ENCODE results near the gene LRRC10B. TPM values are rescaled to one million over a fixed set of nuclear protein-coding genes. Genes with fewer than 3 reads are reported as not detected.

The LRRC10B gene
- polyA plus RNA-seq, 3 donors from 2014 or later = not detected

DNA sequence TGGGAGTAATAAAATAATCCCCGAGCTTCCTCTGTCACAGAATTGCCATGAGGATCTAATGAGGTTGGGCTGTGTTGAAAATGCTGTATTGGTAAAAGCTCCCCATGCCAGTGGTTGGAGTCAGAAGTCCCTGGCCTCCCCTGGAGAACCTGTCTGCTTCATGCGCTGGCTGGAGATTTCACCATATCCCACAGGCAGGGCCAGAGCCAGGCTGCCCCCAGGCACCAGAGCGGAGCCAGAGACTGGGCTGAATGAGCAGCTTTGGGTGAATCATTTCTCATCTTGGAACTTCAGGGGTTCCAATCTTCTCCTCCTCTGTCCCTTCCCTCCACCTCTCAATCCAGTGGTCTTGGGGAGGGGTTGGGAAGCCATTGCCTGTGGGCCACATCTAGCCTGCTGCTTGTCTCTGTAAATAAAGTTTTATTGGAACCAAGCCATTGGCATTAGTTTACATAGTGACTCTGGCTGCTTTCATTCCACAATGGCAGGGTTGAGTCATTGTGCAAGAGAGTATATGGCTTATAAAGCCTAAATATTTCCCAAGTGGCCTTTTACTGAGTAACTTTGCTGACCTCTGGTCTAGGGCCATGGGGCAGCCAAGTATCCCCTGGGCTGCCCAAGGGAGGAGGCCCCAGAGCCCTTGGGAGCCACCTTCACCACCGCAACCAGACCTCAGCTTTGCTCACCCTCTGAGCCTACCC, 35.2 kb downstream of the LRRC10B start:
- Mint-ChIP-seq H3K27ac (no peak overlapping the region), H3K4me1 (no peaks in the 10 kb centered on the region), H3K4me3 (no peak overlapping the region), H3K36me3 (no peaks in the 10 kb centered on the region), H3K27me3 (ENCODE audit: low read depth in 3 of 3) (peaks cover 5 to 13% (median 12%) of the 10 kb centered on the region in 3 donors), H3K9me3 (peaks cover 0 to 1% (median 0%) of the 10 kb centered on the region in 6 donors)
- no peak for DNase-seq

DNA sequence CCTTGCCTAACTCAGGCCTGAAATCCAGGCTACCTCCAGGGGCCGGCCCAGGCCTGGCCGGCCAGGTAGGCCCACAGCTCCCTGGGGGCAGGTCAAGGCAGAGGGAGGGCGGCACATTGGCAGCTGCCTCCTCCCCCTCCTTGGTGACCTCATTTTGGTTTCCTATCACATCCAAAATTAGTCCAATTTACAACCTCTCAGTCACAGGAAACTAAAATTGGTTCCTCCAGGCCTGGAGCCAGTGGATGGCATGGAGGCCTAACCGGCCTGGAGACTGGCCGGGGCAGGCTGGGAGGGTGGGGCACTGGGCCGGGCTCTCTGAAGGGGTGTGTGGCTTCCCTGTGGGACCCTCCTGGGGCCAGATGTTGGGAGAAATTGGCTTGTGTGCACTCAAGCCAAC, 35.9 kb downstream of the LRRC10B start:
- H3K9me3 Mint-ChIP-seq = peaks cover 0 to 1% (median 0%) of the 10 kb centered on the region in 6 donors

DNA sequence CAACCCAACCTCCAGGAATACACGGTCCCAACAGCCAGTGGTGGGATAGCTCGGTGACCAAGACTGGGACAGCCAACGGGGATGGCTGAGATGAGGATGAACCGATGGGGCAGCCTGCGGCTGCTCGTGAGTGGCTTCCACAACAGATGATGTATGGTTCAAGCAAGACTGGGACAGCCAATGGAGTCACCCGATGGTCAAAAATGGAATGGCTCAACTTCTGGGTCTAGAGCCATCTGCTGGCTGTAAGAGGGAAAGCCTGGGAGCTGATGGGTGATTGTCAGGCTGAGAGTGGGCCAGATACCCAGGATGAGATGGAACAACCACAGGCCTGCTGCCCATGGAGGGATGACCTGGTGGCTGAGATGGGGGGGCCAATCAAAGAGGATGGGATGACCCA, 36.8 kb downstream of the LRRC10B start:
- no peak for DNase-seq
- Mint-ChIP-seq H3K27me3 (ENCODE audit: low read depth in 3 of 3) (peaks cover 5 to 13% (median 12%) of the 10 kb centered on the region in 3 donors), H3K9me3 (no peaks in the 10 kb centered on the region)

More for the DNA sequence above, 35.9 kb downstream of the LRRC10B start:
- Mint-ChIP-seq H3K27ac (no peak overlapping the region), H3K4me1 (no peaks in the 10 kb centered on the region), H3K36me3 (no peaks in the 10 kb centered on the region), H3K4me3 (no peak overlapping the region), H3K27me3 (ENCODE audit: low read depth in 3 of 3) (peaks cover 5 to 13% (median 12%) of the 10 kb centered on the region in 3 donors)
- DNase-seq = no peak

DNA sequence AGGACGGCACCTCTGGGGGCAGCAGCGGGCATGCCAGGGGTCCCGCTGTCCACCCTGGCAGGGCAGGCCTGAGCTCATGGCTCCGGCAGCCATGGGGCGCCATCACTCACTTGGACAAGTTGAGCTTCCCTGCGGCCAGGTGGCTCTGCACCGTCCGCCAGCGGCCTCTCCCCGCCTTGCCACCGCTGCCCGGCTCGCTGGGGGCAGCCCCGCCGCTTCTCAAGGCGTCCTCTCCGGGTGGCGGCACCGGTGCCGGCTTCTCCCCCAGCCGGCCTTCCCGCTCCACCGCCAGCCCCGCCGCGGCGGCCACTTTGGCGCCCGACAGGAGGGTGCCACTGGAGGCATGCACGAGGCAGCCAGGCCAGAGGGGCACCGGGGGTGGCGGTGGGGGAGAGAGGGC, 37.4 kb downstream of the LRRC10B start:
- Mint-ChIP-seq H3K9me3 (no peaks in the 10 kb centered on the region), H3K27me3 (ENCODE audit: low read depth in 3 of 3) (peaks cover 5 to 13% (median 12%) of the 10 kb centered on the region in 3 donors), H3K36me3 (no peaks in the 10 kb centered on the region), H3K4me3 (no peak overlapping the region), H3K27ac (no peak overlapping the region), H3K4me1 (no peaks in the 10 kb centered on the region)
- DNase-seq = no peak

More for the DNA sequence above, 36.8 kb downstream of the LRRC10B start:
- no peaks in the 10 kb centered on the region for H3K36me3 Mint-ChIP-seq
- no peaks in the 10 kb centered on the region for H3K4me1 Mint-ChIP-seq
- no peak overlapping the region for H3K27ac Mint-ChIP-seq
- H3K4me3 Mint-ChIP-seq = no peak overlapping the region

DNA sequence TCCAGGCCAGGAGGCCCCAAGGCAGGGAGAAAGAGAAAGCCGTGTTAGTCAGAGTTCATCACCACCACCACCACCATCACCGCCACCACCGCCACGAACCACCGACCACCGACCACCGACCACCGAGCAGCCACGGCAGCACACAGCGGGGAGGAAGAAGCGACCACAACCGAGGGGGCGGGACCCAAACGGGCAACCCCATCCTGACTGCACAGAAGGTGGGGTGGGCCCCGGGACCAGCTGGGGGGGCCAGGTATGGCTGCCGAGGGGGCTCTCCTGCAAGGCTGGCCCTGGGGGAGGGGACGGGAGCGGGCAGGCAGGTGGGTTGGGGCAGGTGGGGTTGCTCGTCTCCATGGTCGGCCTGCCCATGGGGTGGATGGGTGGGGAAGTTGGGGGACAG, 38.1 kb downstream of the LRRC10B start:
- no peaks in the 10 kb centered on the region for H3K4me1 Mint-ChIP-seq
- no peaks in the 10 kb centered on the region for H3K36me3 Mint-ChIP-seq
- no peak for DNase-seq
- H3K4me3 Mint-ChIP-seq = no peak overlapping the region
- no peak overlapping the region for H3K27ac Mint-ChIP-seq
- H3K9me3 Mint-ChIP-seq = no peaks in the 10 kb centered on the region
- peaks cover 5 to 10% (median 9%) of the 10 kb centered on the region in 3 donors for H3K27me3 Mint-ChIP-seq (ENCODE audit: low read depth in 3 of 3)

DNA sequence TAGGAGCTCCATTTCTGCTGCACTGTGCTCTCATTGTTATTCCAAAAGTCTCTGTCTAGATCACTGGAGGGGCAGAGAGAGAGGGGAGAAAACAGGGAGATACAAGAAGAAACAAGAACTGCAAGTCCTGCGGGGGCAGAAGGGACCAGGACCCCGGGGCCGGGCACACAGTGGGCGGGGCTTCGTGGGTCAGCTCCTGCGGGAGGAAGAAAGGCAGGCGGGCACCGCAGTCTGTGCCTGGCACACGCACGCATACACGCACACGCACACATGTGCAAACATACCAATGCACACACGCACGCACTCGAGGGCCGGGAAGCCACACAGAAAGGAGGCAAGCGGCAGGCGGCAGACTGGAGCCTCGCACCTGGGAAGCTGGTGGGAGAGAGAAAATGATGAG, 38.7 kb downstream of the LRRC10B start:
- no peak for DNase-seq
- Mint-ChIP-seq H3K9me3 (no peaks in the 10 kb centered on the region), H3K4me3 (no peak overlapping the region), H3K36me3 (no peaks in the 10 kb centered on the region), H3K4me1 (no peaks in the 10 kb centered on the region), H3K27me3 (ENCODE audit: low read depth in 3 of 3) (peaks cover 5 to 12% (median 8%) of the 10 kb centered on the region in 3 donors), H3K27ac (no peak overlapping the region)

DNA sequence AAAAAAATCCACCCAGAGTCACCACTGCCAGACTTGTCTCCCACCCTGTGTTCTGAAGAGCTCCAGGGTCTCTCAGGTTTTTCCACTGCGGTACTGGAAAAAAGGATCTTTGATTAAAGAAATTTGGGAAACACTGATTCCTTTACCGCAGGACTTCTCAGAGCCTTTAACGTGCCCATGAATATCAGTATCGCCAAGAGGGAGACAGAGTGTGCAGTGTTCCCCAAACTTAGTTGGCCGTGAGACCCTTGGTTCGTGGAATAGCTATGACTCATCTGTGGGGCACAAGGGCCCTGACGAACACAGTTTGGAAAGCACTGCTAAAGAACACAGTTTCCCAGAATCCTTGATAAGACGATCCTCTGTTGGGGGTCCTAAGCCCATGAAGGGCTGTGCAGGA, 40.6 kb downstream of the LRRC10B start:
- Mint-ChIP-seq H3K27ac (no peak overlapping the region), H3K4me3 (no peak overlapping the region), H3K36me3 (no peaks in the 10 kb centered on the region), H3K27me3 (ENCODE audit: low read depth in 3 of 3) (peaks cover 7 to 16% (median 15%) of the 10 kb centered on the region in 3 donors), H3K4me1 (no peaks in the 10 kb centered on the region), H3K9me3 (no peaks in the 10 kb centered on the region)
- DNase-seq = no peak

DNA sequence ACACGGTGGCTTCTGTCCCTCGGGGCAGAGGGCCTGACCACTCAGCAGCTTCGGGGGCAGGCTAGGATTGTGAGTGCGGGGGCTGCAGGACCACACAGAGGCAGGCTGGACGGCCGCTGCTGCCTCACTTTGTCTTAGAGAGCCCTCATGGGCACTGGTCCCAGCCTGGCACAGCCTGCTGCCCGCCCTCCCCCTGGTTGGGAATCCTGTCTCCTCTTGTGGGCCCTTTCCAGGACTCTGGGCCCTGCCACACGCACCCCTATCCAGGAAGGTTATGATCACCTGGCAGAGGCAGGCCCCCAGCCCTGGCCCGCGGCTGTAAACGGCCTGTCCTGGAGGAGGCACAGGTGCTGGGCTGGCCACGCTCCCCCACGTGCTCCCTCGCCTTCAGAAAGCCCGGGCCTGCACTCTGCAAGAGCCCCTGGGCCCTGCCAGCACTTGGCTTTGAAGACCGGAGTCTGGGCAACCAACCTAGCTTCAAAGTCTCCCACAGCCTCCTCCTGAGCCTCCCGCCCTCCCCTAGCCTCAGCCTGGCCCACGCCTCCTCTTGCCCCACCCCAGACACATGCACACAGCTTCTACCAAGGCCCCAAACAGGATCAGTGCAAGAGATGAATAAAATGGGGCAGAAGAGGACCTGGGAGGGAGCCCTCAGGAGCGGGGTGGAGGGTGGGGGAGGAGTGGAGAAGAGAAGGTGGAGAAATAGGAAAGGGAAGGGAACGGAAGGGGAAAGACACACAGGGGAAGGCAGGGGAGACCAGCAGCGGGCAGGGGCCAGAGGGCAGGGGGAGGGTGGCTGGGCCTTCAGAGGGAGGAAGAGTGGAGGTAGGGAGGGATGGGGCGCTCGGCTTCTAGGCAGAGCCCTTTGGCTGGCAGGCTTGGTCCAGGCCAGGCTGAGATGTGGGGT, 41.4 kb downstream of the LRRC10B start:
- Mint-ChIP-seq H3K4me3 (no peak overlapping the region), H3K27ac (no peak overlapping the region), H3K27me3 (ENCODE audit: low read depth in 3 of 3) (peaks cover 15 to 19% (median 17%) of the 10 kb centered on the region in 3 donors), H3K36me3 (no peaks in the 10 kb centered on the region), H3K9me3 (no peaks in the 10 kb centered on the region), H3K4me1 (no peaks in the 10 kb centered on the region)
- DNase-seq = no peak

DNA sequence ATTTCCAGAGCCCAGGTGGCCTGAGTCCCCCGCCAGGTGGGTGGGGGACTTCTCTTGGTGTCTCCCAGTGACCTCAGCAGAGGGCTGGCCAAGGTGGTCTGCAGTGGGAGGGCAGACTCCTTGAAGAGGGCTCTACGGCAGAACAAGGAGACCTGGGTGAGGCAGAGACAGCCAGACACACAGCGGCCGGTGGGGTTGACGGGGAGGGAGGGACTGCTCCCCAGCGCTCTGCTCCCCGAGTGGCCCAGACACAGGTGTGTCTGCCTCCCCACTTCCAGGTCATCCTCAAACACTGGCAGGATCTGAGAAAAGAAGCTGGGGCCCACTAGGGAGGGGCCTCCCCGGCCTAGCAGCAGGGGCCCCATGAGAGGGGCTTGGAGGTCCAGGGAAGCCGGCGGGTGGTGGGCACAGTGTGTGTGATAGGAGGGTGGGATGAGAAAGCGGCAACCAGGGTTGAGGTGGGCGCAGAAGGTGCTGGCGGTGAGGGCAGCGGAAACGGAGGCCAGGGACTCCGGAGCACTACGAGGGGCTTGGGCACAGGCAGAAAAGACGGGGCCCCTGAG, 42.2 kb downstream of the LRRC10B start:
- Mint-ChIP-seq H3K27me3 (ENCODE audit: low read depth in 3 of 3) (peaks cover 13 to 14% (median 14%) of the 10 kb centered on the region in 3 donors), H3K4me1 (no peaks in the 10 kb centered on the region), H3K27ac (no peak overlapping the region), H3K36me3 (no peaks in the 10 kb centered on the region), H3K4me3 (no peak overlapping the region), H3K9me3 (no peaks in the 10 kb centered on the region)
- DNase-seq = no peak

DNA sequence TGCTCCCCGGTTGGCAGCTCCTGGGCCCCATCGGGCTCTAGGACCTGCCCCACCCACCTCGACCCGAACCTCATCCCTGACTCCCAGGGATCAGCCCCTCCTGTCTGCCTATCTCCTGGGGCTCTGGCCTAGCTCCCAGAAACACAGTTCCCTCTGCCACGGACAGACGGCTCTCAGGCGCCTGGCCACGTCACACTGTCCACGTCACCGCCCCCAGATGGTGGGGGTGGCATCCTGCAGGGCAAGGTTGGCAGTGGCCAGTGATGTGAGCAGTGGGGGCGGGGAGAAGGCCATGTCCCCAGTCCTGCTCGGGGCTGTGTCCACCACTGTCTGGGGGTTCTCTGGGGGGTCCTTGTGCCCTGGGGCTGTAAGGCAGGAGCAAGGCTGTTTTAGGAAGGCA, 43.1 kb downstream of the LRRC10B start:
- no peak overlapping the region for H3K27ac Mint-ChIP-seq
- H3K4me1 Mint-ChIP-seq = no peaks in the 10 kb centered on the region
- H3K4me3 Mint-ChIP-seq = no peak overlapping the region
- DNase-seq = no peak
- no peaks in the 10 kb centered on the region for H3K36me3 Mint-ChIP-seq
- no peaks in the 10 kb centered on the region for H3K9me3 Mint-ChIP-seq
- H3K27me3 Mint-ChIP-seq (ENCODE audit: low read depth in 3 of 3) = peaks cover 15 to 18% (median 16%) of the 10 kb centered on the region in 3 donors

DNA sequence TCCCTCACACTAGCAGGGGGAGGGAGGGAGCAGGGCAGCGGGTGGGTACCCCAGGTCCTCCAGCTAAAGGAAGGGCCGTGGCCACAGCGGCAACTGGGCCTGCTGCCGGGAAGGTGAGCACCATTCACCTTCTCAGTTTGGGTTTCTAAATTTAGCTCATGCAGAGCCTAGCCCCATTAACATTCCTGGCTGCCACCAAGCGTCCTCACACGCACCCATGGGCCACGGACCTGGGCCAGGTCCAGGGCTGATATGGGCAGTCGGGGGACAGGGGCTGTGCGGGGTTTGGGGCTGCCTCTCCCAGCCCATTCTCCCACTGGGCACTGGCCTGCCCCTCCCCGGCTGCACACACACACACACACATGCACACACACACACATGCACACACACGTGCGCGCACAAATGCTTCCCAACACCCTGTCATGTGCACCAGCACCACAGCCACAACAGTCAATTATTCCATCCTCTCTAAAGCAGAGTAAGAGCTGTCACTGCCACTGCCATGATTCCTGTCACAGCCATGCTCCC, 43.6 kb downstream of the LRRC10B start:
- H3K4me1 Mint-ChIP-seq = no peaks in the 10 kb centered on the region
- H3K4me3 Mint-ChIP-seq = no peak overlapping the region
- H3K27ac Mint-ChIP-seq = no peak overlapping the region
- H3K27me3 Mint-ChIP-seq (ENCODE audit: low read depth in 3 of 3) = peaks cover 15 to 20% (median 16%) of the 10 kb centered on the region in 3 donors
- no peaks in the 10 kb centered on the region for H3K9me3 Mint-ChIP-seq
- H3K36me3 Mint-ChIP-seq = no peaks in the 10 kb centered on the region
- DNase-seq = no peak

DNA sequence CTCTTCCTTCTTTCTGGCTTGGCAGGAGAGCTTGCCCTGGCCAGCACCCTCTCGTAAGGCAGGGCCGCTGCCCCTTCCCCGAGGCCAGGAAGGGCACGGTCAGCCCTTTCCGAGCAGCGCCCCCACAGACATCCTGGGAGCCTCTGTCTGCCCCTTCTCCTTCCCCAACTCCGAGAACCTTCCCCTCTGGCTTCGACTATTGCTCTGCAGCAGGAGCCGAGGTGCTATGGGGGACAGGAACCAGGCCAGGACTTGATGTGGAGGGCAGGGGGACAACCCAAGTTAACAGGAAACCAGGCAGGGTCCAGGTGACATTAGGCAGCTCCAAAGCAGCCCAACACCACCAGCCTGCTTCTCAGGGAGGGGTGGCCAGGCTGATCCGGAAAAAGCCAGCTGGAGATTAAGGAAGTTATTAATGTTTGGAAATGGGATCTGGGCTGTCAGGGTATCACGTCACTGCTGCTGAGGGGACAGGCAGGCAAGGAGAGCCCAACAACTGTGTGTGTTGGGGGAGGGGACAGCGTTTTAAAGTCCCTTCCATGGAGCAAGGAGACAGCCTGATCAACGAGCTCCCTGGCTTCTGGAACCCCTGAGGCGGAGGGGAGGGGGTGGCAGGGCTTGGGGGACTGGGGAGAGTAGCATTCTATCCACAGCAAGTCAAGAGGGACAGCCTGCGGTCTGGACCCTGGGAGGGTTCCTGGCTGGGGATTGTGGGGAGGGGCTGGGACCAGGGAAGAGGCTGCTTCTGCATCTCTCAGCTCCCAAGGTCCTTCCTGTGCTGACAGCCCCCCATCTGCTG, 45.0 kb downstream of the LRRC10B start:
- H3K4me3 Mint-ChIP-seq = no peak overlapping the region
- no peaks in the 10 kb centered on the region for H3K4me1 Mint-ChIP-seq
- no peak for DNase-seq
- H3K27ac Mint-ChIP-seq = no peak overlapping the region
- no peaks in the 10 kb centered on the region for H3K36me3 Mint-ChIP-seq
- peaks cover 14 to 32% (median 16%) of the 10 kb centered on the region in 3 donors for H3K27me3 Mint-ChIP-seq (ENCODE audit: low read depth in 3 of 3)
- no peaks in the 10 kb centered on the region for H3K9me3 Mint-ChIP-seq
